Measurements from ENCODE around the gene MRPL50.

DNA sequence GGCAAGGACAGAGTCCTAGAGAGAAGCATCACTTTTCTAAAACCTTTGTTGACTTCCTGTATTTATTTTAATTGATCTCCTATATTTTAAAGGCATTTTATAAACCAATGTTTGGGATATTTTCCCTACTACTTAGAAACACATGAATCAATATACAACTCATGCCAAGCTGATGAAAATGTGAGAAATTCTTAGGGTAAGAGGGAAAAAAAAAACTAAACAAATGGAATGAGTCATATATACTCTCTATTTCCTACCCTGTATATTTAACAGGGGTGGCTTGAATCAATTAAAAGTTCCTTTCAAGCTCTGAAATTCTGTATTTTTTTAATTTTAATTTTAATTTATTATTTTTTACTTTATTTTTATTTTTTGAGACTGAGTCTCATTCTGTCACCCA, 33.2 kb downstream of the MRPL50 start:
- TF ChIP-seq SUZ12 (IDR thresholded peaks at IDR 0.05; ENCODE audit: extremely low read depth, insufficient read depth, insufficient read length) (no peak), YY1 (IDR thresholded peaks at IDR 0.05; ENCODE audit: insufficient read depth, insufficient read length) (no peak)
